Nephron (organoid): Measurements from ENCODE around the gene BCO1.

Source experiments
- H3K27ac Mint-ChIP-seq, 3 experiments: 2 replicates each; pipeline ENCODE4 v1.8.0; 2020; ENCODE audit warnings: mixed read lengths in 3 of 3, mild to moderate bottlenecking in 2 of 3, moderate library complexity in 1 of 3
- H3K27me3 Mint-ChIP-seq: 2 replicates; pipeline ENCODE4 v1.8.0; 2021; ENCODE audit warnings: low read depth, mild to moderate bottlenecking, moderate library complexity, mixed read lengths
- H3K36me3 Mint-ChIP-seq: 2 replicates; pipeline ENCODE4 v1.8.0; 2020; ENCODE audit warnings: low read depth, mixed read lengths
- H3K4me1 Mint-ChIP-seq: 2 replicates; pipeline ENCODE4 v1.8.0; 2020; ENCODE audit warnings: mixed read lengths
- H3K4me3 Mint-ChIP-seq, 3 experiments: 2 replicates each; pipeline ENCODE4 v1.8.0; 2020; ENCODE audit warnings: mild to moderate bottlenecking in 3 of 3, mixed read lengths in 3 of 3, moderate library complexity in 2 of 3
- H3K9me3 Mint-ChIP-seq: 2 replicates; pipeline ENCODE4 v1.8.0; 2020; ENCODE audit warnings: mixed read lengths
- TF ChIP-seq, protein P1 (sequence below), 3 experiments: fragments of 200-600 bp; sonication (generic); IDR thresholded peaks; one replicate each; pipeline ENCODE4 v1.5.0; 2021; ENCODE audit warnings: antibody characterized with exemption in 3 of 3; ENCODE audit not compliant: unreplicated experiment in 3 of 3

The BCO1 gene

DNA sequence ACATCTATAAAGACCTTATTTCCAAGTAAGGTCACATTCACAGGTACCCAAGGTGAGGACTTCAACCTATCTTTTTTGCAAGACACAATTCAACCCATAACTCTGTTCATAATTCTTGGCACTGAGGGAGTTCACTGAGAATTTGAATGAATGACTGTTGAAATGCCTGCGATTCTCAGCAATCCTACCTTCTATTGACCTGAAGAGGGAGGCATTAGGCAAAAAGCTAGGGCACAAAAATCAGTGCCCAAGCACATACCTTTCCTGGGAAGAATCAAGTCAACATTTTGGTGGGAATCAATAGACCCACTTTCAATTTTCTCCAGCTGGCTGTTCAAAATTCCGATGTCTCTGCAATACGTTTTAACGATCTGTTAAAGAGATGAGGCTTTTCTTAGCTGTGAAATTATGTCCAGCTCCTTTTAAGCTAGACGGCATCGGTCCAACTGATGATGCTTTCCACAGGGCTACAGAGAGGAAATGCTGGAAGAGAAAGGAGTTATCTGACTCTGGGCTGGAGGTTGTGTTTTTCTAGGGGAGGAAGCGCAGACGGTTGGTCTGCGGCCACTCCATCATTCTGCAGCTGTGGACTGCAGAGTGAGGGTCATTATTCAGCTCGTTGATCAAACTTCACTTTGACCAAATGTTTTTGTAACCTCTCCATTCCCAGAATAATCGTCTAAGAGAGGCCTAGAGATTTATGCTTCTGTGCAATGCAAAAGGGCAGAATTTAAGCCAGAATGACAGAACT lies 25.2 kb downstream of the BCO1 start:
- TF ChIP-seq, protein P1, sequence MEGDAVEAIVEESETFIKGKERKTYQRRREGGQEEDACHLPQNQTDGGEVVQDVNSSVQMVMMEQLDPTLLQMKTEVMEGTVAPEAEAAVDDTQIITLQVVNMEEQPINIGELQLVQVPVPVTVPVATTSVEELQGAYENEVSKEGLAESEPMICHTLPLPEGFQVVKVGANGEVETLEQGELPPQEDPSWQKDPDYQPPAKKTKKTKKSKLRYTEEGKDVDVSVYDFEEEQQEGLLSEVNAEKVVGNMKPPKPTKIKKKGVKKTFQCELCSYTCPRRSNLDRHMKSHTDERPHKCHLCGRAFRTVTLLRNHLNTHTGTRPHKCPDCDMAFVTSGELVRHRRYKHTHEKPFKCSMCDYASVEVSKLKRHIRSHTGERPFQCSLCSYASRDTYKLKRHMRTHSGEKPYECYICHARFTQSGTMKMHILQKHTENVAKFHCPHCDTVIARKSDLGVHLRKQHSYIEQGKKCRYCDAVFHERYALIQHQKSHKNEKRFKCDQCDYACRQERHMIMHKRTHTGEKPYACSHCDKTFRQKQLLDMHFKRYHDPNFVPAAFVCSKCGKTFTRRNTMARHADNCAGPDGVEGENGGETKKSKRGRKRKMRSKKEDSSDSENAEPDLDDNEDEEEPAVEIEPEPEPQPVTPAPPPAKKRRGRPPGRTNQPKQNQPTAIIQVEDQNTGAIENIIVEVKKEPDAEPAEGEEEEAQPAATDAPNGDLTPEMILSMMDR (IDR thresholded peaks at IDR 0.05; ENCODE audit: unreplicated experiment in 3 of 3) = peak in 1 of 3 experiments; percentile 22
- H3K36me3 Mint-ChIP-seq = peaks cover 3% of the 10 kb centered on the region
- peaks cover 47% of the 10 kb centered on the region for H3K4me1 Mint-ChIP-seq
- H3K4me3 Mint-ChIP-seq = peak overlapping the region; percentile 0 to 34 (median 27)
- H3K27me3 Mint-ChIP-seq = peaks cover 21% of the 10 kb centered on the region
- H3K9me3 Mint-ChIP-seq = peaks cover 3% of the 10 kb centered on the region
- peak overlapping the region; percentile 57 to 83 (median 77) for H3K27ac Mint-ChIP-seq

DNA sequence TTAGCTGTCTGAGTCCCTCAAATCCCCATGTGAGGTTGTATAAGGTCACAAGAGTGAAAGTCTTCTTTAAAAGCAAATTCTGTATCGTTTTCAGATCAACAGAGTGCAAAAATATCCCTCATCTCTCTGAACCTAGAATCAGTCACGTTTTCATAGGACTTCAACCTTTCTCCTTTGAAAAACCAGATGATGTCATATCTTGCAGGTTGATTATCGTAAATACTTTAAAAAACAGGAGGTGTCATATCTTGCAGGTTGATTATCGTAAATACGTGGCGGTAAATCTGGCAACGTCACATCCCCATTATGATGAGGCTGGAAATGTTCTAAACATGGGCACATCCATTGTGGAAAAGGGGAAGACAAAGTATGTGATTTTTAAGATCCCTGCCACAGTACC lies 25.9 kb downstream of the BCO1 start:
- Mint-ChIP-seq H3K4me1 (peaks cover 49% of the 10 kb centered on the region), H3K27ac (peak overlapping the region; percentile 57 to 83 (median 77)), H3K27me3 (peaks cover 24% of the 10 kb centered on the region), H3K4me3 (no peak overlapping the region), H3K9me3 (peaks cover 3% of the 10 kb centered on the region), H3K36me3 (peaks cover 3% of the 10 kb centered on the region)
- TF ChIP-seq, protein P1 (IDR thresholded peaks at IDR 0.05; ENCODE audit: unreplicated experiment in 3 of 3) = no peak

DNA sequence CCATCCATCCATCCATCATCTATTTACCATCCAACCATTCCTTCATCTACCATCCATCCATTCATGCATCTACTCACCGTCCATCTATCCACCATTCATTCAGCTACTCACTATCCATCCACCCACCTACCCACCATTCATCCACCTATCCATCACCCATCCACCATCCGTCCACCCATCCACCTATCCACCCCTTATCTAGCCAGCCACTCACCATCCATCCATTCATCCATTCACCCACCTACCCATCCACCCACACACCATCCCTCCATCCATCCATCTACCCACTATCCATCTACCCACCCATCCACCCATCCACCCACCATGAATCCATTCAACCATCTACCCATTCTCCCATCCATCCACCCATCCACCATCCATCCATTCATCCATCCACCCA lies 26.6 kb downstream of the BCO1 start:
- Mint-ChIP-seq H3K36me3 (peaks cover 3% of the 10 kb centered on the region), H3K4me3 (no peak overlapping the region), H3K27me3 (peaks cover 24% of the 10 kb centered on the region), H3K9me3 (peaks cover 3% of the 10 kb centered on the region), H3K27ac (peak overlapping the region in 1 of 3 experiments; percentile 83), H3K4me1 (peaks cover 44% of the 10 kb centered on the region)
- TF ChIP-seq, protein P1 (IDR thresholded peaks at IDR 0.05; ENCODE audit: unreplicated experiment in 3 of 3) = no peak

DNA sequence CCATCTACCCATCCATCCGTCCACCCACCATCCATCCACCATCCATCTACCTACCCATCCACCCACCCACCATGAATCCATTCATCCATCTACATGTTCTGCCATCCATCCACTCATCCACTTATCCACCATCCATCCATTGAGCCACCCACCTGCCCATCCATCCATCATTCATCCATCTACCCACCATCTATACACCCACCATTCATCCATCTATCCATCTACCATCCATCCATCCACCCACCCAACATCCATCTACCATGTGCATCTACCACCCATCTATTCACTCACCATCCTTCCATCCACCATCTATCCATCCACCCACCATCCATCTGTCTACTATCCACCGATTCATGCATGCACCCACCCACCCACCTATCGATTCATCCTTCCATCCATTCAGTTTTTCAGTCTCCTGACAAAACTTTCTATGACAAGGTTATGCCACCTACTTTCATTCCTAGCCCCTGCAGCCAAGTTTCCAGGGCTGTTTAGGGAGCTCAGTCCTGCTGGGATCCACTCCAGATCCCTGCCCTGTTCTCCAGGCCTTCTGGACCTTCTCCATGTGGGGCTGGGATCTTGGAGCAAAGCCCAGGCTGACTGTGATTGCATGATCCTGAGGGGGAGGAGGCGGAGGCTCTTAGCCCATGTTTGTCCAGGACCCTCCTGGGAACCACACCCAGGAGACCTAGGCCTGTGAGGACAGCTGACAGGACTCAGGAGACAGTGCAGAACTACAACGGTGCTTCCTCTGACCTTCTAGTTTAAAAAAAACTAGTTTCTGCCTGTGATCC lies 27.4 kb downstream of the BCO1 start:
- Mint-ChIP-seq H3K4me3 (peak overlapping the region in 2 of 3 experiments; percentile 19 to 51), H3K27ac (peak overlapping the region; percentile 37 to 58 (median 52)), H3K9me3 (peaks cover 3% of the 10 kb centered on the region), H3K4me1 (peaks cover 42% of the 10 kb centered on the region), H3K27me3 (peaks cover 22% of the 10 kb centered on the region), H3K36me3 (peaks cover 1% of the 10 kb centered on the region)
- TF ChIP-seq, protein P1 (IDR thresholded peaks at IDR 0.05; ENCODE audit: unreplicated experiment in 3 of 3) = no peak

DNA sequence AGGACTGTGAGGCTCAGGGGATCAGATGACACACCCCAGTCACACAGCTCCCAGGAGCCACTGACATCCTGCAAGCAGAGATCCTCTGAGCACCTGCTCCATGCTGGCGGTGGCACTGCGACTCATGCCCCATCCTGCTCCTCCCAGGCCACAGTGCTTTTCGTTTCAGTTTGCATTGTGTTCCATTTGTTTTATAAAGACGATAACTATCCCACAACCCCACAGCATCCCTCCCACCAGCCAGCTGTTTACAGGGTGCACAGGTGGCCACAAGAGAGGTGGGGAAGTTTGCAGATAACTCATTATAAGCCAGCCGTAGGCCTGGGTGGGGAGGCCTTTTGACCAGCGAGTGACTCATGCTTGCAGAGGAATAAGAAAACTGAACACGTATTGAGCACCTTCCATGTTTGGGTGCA lies 28.2 kb downstream of the BCO1 start:
- Mint-ChIP-seq H3K36me3 (no peaks in the 10 kb centered on the region), H3K4me3 (no peak overlapping the region), H3K27me3 (peaks cover 21% of the 10 kb centered on the region), H3K4me1 (peaks cover 42% of the 10 kb centered on the region), H3K27ac (peak overlapping the region in 1 of 3 experiments; percentile 37), H3K9me3 (peaks cover 3% of the 10 kb centered on the region)
- TF ChIP-seq, protein P1 (IDR thresholded peaks at IDR 0.05; ENCODE audit: unreplicated experiment in 3 of 3) = no peak
